Type B pancreatic cell (in vitro differentiated cells): ENCODE data around the gene TMEM9. TPM values are rescaled to one million over a fixed set of nuclear protein-coding genes. Genes with fewer than 3 reads are reported as not detected.

Experiments
- DNase-seq: peaks from one replicate; pipeline ENCODE4 v3.0.0; 2021; ENCODE audit warnings: mixed read lengths; ENCODE audit not compliant: unreplicated experiment; ENCODE audit errors: extremely low spot score
- H3K27ac Mint-ChIP-seq: 2 replicates; pipeline ENCODE4 v1.8.0; 2021; ENCODE audit warnings: mild to moderate bottlenecking, mixed read lengths
- H3K27me3 Mint-ChIP-seq: 2 replicates; pipeline ENCODE4 v1.8.0; 2021; ENCODE audit warnings: mixed read lengths
- H3K36me3 Mint-ChIP-seq: 2 replicates; pipeline ENCODE4 v1.8.0; 2021; ENCODE audit warnings: mixed read lengths
- H3K4me1 Mint-ChIP-seq: one replicate; pipeline ENCODE4 v1.8.0; 2021; ENCODE audit warnings: mixed read lengths; ENCODE audit not compliant: unreplicated experiment
- H3K4me3 Mint-ChIP-seq: 2 replicates; pipeline ENCODE4 v1.8.0; 2021; ENCODE audit warnings: mild to moderate bottlenecking, mixed read lengths
- H3K9me3 Mint-ChIP-seq: 2 replicates; pipeline ENCODE4 v1.8.0; 2021; ENCODE audit warnings: mixed read lengths
- total RNA-seq: library from RNA; stranded (reverse); gene quantifications from 2 replicates; pipeline ENCODE4 v1.2.1, GENCODE V29; 2021; ENCODE audit warnings: low replicate concordance
- TF ChIP-seq, protein P1 (sequence below): fragments of 200-600 bp; sonication (generic); conservative IDR thresholded peaks from 2 replicates; pipeline ENCODE4 v1.5.0; 2021; ENCODE audit warnings: antibody characterized with exemption, mild to moderate bottlenecking

The TMEM9 gene
- total RNA-seq, 1 donor from 2014 or later, result 117 TPM

DNA sequence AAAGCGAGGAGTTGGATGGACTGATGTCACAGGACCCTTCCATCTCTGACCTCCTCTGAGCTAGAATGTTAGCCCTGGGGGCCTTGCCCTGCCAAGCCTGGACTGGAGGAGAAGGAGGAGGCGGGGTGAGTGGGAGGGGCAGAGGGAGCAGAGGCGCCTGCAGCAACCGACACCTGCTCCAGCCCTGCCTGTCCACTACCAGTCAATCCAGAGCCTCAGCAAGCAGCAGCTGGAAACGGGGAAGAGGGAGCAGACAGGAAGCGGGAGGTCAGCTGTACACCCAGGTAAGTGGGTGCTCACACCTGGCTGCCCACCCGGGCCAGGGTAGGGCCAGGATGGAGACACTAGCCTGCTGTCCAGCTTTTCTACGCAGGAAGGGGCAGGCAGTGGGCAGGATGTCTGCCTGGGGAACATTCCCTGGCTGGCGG is 36.4 kb upstream of the TMEM9 start, which contains the start of gene IGFN1:
IGFN1 (plus strand) TSS at position 201 of the 428 bp plus-strand sequence. CDS start 2,470 bp downstream, outside the sequence.
- H3K27ac Mint-ChIP-seq, result peak within 1 kb of the TSS; percentile 15
- H3K4me1 Mint-ChIP-seq, result peaks cover 27% of the 10 kb centered on the region
- no peaks in the 10 kb centered on the region for H3K36me3 Mint-ChIP-seq
- TF ChIP-seq, protein P1, sequence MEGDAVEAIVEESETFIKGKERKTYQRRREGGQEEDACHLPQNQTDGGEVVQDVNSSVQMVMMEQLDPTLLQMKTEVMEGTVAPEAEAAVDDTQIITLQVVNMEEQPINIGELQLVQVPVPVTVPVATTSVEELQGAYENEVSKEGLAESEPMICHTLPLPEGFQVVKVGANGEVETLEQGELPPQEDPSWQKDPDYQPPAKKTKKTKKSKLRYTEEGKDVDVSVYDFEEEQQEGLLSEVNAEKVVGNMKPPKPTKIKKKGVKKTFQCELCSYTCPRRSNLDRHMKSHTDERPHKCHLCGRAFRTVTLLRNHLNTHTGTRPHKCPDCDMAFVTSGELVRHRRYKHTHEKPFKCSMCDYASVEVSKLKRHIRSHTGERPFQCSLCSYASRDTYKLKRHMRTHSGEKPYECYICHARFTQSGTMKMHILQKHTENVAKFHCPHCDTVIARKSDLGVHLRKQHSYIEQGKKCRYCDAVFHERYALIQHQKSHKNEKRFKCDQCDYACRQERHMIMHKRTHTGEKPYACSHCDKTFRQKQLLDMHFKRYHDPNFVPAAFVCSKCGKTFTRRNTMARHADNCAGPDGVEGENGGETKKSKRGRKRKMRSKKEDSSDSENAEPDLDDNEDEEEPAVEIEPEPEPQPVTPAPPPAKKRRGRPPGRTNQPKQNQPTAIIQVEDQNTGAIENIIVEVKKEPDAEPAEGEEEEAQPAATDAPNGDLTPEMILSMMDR, result no peak
- DNase-seq, result no peak
- peak within 1 kb of the TSS; percentile 2 for H3K4me3 Mint-ChIP-seq
- H3K9me3 Mint-ChIP-seq, result no peaks in the 10 kb centered on the region
- peaks cover 15% of the 10 kb centered on the region for H3K27me3 Mint-ChIP-seq

DNA sequence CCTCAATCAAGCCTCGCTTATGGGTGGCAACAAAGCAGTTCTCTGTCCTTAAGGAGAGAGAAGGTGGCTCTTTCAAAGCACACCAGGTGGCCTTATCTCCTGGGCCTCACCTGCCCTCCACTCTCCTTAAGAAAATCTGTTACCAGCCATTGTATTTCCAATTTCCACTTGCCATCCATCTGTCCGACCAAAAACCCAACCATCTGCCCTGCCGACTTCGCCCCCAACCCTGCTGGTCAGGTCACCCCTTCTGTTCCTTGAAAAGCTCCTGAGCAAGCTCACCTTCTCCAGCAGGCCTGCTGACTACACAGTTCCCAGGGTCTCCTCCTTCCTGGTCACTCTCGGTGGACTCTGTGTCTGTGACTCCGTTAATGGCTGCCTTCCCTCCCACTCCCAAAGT is 35.7 kb upstream of the TMEM9 start:
- H3K27me3 Mint-ChIP-seq, result peaks cover 15% of the 10 kb centered on the region
- H3K9me3 Mint-ChIP-seq, result no peaks in the 10 kb centered on the region
- H3K4me1 Mint-ChIP-seq, result peaks cover 27% of the 10 kb centered on the region
- DNase-seq, result no peak
- no peak overlapping the region for H3K4me3 Mint-ChIP-seq
- no peaks in the 10 kb centered on the region for H3K36me3 Mint-ChIP-seq
- TF ChIP-seq, protein P1, result no peak
- H3K27ac Mint-ChIP-seq, result peak overlapping the region; percentile 15

DNA sequence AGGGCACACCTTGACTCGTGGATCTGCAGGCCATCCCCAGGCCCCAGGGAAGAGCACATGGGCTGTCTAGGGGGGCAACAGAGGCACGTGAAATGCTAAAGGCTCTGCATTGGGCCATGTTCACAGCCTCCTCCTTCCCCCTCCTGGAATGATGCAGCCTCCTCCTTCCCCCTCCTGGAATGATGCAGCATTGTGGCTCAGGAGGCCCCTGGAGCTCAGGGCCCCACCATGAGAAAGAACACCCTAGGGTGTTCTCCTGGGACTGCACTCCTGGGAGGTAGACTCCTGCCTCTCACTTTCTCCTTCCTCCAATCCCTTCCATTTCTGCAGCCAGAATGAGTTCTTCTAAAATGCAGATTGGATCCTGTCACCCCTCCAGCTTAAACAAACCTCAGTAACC is 34.8 kb upstream of the TMEM9 start:
- no peaks in the 10 kb centered on the region for H3K36me3 Mint-ChIP-seq
- H3K27me3 Mint-ChIP-seq, result peaks cover 15% of the 10 kb centered on the region
- peaks cover 35% of the 10 kb centered on the region for H3K4me1 Mint-ChIP-seq
- no peaks in the 10 kb centered on the region for H3K9me3 Mint-ChIP-seq
- no peak for DNase-seq
- no peak overlapping the region for H3K27ac Mint-ChIP-seq
- TF ChIP-seq, protein P1, result no peak
- no peak overlapping the region for H3K4me3 Mint-ChIP-seq

DNA sequence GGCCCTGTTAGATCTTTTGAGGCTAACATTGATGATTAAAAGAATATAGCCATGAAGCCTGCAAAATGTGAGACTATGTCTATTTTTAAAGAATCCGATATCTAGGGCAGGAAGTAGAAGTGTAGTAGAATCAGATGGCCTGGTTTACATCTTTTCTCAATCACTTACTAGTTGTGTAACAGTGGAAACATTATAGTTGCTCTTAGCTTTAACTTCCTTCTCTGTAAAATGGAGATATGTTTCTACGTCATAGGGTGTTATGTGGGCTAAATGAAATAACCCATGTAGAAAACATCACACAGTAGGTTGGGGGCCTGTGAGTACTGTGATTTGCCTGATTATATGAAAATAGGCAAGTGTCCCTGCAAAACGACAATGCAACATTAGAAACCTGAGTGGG is 31.9 kb upstream of the TMEM9 start:
- Mint-ChIP-seq H3K36me3 (no peaks in the 10 kb centered on the region), H3K27me3 (peaks cover 17% of the 10 kb centered on the region), H3K27ac (no peak overlapping the region), H3K9me3 (no peaks in the 10 kb centered on the region), H3K4me3 (no peak overlapping the region), H3K4me1 (peaks cover 31% of the 10 kb centered on the region)
- no peak for DNase-seq
- TF ChIP-seq, protein P1, result no peak

DNA sequence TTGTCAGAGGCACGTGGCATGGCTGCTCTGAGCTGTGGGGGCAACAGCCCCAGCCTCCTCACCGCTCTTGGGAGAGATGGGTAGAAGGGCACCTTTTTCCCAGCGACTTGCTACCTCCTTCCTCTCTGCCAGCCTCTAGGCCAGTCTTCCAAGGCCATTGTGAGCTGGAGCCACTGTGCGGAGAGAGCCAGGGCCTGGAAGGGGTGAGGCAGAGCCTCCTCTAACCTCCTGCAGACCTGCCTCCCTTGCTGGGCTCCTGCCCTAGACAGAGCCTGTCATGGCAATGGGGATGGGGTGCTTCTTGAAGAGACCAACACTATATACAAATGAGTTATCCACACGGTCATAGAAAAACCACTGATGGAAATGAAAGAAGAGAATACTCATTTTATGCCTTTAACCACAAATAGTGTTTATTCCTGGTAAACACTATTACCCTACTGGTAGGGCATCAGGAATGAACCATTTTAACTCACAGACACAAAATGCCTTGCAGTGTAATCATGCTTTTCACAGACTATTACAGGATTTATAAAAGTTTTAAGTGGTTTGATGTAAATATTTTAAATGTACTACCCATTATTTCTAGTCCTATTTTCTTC is 31.4 kb upstream of the TMEM9 start:
- H3K27me3 Mint-ChIP-seq, result peaks cover 20% of the 10 kb centered on the region
- DNase-seq, result no peak
- H3K27ac Mint-ChIP-seq, result no peak overlapping the region
- H3K4me3 Mint-ChIP-seq, result no peak overlapping the region
- H3K36me3 Mint-ChIP-seq, result no peaks in the 10 kb centered on the region
- H3K4me1 Mint-ChIP-seq, result peaks cover 31% of the 10 kb centered on the region
- TF ChIP-seq, protein P1, result no peak
- H3K9me3 Mint-ChIP-seq, result no peaks in the 10 kb centered on the region

DNA sequence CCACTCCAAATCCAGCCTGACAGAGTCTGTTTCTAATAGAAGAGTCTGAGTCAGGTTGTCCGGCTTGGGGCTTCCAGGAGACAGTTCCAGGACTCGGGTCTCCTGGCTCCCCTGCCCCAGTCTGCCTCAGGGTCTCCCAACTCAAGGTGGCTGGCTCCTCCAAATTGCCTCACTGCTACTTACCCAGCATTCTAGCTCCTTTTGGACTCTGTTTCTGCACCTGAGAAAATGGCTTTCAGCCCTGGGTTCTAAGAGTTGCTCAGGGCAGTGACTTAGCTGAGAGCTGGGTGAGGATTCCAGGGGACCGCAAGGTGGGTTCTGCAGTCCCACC is 30.8 kb upstream of the TMEM9 start:
- Mint-ChIP-seq H3K36me3 (peaks cover 1% of the 10 kb centered on the region), H3K4me1 (peaks cover 26% of the 10 kb centered on the region), H3K27me3 (peaks cover 20% of the 10 kb centered on the region), H3K27ac (no peak overlapping the region), H3K4me3 (no peak overlapping the region), H3K9me3 (no peaks in the 10 kb centered on the region)
- TF ChIP-seq, protein P1, result no peak
- DNase-seq, result no peak
